ENCODE data around the gene TIMM17A.
"Not testable (repeated sequence)": the region's sequence is repeated elsewhere in the genome, so short reads cannot be mapped to it uniquely, and the experiment has no call there.

TIMM17A gene

DNA sequence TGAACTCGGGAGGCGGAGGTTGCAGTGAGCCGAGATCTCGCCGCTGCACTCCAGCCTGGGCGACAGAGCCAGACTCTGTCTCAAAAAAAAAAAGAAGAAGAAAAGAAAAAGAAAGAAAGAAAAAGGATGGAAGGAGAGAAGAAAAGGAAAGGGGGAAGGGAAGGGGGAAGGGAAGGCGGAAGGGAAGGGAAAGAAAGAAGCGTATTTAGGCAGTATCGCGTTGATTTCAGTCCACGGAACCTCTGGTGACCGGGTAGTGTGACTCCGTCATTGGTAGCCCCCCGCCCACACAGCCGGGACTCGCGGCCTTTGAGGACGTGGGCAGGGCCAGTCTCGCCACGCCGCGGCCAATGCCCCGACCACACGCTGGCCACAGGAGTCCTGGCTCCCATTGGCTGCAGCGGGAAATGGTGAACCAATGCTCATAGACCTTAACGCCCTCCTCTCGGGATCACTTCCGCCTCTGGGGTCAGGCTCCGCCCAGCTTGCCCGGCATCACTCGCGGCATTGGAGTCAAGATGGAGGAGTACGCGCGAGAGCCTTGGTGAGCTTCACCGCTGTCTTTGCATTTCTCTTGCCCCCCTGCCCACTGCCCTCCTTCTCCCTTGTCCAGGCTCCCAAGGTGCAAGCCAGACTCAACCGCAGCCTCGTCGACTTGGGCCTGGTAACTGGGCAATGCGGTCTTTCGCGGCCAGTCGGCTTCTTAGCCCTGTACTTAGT is at the start of gene TIMM17A:
Gene TIMM17A, plus strand, starts transcription at position 495 of the 720 bp plus-strand sequence. Its CDS starts 24 bp downstream, at position 519.
- DNase-seq: peak; percentile 92

- DNase-seq: no peak
These were observed 49.0 kb upstream of the TIMM17A start for GRCh38 chr1:201906336-201906735.

GRCh38 chr1:201907621-201908020 is 47.7 kb upstream of the TIMM17A start:
- DNase-seq: no peak

DNA sequence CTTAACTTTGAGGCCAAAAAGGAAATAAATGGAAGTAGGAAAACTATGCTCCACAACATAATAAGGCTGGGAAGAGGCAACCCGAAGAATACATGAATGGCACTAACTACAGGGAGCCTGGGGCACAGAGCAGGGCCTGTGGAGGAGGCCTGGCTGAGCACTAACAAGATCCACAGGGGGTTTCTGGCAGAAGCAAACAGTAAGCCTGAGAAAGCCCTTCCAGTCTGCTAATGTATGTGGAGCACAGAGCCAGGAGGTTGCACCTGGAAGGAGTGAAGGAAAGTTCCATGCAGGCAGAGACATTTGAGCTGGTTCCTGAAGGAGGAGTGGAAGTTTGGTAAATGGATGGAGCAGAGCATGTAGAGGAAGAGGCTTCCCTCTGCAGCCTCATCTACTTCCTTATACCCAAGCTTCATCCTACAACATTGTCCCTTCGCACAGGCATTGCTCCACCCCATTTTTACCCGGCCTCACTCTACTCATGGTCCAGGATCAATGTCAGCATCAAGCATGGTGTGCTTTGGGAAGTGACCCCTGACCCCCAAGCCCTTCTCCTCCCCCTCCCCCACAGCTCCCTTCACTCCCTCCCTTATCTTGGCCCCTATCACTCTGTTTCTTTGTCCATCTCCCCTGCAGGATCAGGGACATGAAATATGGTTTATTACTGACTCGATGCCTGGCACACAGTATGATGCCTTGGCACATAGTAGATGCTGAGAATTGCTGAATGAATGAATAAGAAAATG is 43.3 kb upstream of the TIMM17A start:
- no peak for DNase-seq

DNA sequence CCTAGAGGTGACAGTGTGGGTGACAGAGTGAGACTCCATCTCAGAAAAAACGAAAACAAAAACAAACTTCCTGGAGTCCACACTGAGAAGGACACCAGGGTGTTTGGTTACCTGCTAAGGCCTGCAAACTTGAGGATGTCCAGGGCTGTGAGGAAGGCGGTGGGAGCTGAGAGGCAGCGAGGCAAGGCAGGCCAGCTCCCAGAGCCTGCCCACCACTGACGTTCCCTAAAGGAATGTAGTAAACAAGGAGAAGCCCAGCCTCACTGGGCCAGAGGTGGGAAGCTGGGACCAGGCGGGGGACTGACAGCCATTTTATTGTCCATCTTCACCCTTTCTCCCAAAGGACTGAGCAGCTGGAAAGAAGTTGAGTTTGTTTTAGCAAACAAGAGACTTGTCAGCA is 42.5 kb upstream of the TIMM17A start:
- no peak for DNase-seq

- no peak for DNase-seq
These were observed 40.7 kb upstream of the TIMM17A start for GRCh38 chr1:201914456-201915235.

DNA sequence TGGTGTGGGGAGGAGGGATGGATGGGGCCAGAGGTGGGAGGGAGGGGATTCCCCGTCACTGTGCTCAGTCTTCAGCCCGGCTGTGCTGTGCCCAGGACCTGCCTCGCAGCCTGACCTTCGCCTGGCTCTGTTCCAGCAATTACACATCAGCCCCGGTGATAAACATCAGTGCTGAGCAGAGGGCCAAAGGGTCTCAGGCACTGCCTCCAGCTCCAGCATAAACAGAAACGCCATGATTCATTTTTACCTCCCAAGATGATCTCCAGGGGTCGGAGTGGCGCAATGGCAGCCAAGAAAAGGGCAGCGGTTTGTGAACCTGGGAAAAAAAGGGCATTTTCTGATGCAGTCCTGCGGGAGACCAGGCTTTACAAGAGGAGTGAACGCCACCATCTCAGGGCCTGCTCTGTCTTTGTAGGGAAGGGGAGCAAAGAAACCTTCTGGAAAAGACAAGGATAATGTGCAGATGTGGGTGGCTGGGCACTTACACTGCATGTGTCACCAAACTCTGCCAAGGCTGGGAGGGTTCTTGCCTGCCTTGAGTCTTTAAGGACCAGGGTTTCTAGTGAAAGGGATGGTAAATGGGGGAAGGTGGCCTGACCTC is 38.6 kb upstream of the TIMM17A start:
- DNase-seq: no peak

DNA sequence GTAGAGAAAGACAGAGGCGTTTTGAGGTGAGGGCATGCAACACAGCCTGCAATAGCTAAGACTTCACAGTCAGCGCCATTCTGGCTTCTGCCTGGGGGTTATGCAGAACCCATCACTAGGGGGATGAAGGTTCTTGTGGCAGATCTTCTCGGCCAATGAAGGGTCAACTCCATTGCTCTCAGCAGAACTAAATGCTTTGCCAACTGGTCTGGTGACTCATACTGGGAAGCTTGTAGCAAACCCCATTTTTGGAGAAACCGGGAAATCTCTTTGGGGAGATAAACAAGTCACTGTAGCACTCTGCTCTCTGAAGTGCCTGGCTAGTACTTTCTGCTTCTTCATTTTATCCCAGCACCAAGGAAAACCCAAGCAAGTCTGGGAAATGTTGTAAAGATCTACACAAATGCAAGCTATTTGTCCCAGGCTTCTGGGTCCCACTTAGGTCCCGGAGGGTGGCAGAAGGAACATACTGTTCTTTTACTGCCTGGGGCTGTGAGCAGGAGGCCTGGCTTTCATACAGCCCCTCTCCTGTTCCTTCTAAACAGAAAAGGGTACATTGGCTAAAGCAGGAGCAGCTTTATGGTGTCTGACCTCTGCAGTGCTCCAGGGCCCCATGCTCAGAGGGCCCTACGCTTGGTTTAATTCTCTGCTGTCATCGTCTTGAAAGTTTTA is 37.8 kb upstream of the TIMM17A start:
- no peak for DNase-seq

DNA sequence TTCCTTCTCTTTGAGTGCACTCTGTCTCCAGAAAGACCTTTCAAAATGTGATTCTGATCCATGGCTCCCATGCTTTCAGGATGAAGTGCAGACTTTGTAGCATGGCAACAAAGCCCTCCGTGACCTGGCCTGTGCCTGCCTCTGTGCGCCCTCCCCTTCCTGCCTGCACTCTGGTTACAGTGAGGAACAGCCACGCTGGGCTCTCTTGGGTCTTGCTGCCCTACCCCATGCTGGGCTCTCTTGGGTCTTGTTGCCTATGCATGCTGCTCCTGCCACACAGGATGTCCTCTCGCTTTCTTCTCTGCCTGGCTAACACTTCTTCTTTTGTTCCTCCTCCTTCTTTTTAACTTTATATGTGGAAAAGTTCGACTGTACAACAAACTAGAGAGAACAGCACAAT is 37.0 kb upstream of the TIMM17A start:
- DNase-seq: no peak

DNA sequence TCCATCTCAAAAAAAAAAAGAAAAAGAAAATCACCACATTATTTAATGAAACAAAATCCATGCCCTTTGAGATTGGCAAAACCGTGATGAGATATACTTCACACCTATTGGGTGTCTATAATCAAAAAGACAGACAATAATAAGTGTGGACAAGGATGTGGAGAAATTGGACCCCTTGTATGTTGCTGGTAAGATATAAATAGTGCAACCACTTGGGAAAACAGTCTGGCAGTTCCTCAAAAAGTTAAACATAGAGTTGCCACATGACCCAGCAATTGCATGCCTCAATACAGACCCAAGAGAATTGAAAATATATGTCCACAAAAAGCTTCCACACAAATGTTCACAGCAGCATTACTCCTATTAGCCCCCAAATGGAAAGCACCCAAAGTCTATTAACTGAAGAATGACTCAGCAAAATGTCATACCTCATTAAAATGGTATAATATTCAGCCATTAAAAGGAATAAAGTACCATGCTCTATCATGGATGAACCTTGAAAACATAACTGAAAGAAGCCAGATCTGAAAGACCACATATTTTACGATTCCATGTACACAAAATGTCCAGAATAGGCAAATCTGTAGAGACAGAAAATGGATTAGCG is 33.2 kb upstream of the TIMM17A start:
- DNase-seq: no peak

- DNase-seq: no peak
These were observed 30.1 kb upstream of the TIMM17A start for GRCh38 chr1:201925301-201925567.

- no peak for DNase-seq
These were observed 29.2 kb upstream of the TIMM17A start for GRCh38 chr1:201925981-201926645.

DNA sequence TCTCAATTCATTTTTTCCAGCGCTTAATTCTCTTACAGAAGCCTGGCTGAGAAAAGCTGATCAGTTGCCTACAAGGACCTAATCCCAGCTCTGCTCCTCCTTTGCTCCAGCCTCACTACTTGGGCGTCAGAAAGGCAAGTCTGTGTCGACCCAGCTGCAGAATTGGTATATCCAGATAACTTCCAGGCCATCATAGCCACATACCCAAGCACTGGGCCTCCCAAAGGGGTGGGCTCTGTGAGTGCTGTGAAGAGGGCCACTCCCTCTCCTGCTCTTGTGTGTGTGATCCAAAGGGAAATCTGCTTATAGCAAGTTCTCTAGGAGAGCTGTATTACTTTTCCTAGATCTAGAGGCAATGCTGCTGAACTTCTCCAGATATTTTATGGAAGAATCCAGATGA is 27.0 kb upstream of the TIMM17A start:
- DNase-seq: no peak

GRCh38 chr1:201930137-201930536 is 25.2 kb upstream of the TIMM17A start:
- no peak for DNase-seq

GRCh38 chr1:201930803-201931202 is 24.5 kb upstream of the TIMM17A start:
- no peak for DNase-seq

DNA sequence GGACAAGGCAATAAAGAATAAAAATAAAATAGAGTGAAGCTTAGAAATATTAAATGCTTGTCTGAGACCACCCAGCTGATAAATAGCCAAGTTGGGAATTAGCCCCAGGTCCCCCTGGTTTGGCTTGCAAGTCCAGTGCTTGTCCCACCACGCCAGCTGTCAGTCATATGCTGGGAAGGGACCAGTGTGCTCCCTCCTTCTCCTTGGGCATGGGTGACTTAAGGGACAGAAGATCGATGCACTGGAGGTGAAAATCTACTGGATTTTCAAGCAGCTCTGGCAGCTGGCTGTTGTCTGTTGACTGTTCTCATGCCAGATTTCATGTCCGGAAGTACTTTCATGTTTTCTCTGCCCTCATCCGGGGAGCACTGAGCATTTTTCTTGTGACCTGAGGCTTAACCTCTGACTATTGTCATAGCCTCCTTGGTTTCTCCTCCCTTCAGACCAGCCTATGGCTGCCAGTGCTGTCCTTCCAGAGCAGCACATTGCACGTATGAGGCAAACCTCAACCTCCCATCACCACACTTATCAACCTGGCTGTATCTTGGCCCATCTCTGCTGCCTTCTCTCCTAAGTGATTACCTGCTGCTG is 21.4 kb upstream of the TIMM17A start:
- no peak for DNase-seq

DNA sequence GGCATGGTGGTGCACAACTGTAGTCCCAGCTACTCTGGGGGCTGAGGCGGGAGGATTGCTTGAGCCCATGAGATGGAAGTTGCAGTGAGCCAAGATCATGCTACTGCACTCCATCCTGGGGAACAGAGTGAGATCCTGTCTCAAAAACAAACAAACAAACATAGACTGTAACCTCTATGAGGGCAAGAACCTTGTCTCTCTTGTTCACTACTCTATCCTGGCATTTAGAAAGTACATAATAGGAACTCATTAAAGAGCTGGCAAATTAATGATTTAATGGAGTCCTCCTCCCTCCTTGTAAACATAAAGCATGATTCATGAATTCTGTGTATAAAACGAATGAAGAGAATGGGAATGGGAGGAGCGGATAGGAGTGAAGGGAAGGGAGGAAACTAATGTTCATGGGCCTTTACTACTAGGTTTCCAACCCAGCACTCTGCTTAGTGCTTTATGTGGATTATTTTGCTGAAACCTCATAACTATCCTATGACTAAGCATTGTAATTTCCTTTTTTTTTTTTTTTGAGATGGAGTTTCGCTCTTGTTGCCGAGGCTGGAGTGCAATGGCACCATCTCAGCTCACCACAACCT is 17.6 kb upstream of the TIMM17A start:
- no peak for DNase-seq

- no peak for DNase-seq
These were observed 16.8 kb upstream of the TIMM17A start for GRCh38 chr1:201938440-201939035.

DNA sequence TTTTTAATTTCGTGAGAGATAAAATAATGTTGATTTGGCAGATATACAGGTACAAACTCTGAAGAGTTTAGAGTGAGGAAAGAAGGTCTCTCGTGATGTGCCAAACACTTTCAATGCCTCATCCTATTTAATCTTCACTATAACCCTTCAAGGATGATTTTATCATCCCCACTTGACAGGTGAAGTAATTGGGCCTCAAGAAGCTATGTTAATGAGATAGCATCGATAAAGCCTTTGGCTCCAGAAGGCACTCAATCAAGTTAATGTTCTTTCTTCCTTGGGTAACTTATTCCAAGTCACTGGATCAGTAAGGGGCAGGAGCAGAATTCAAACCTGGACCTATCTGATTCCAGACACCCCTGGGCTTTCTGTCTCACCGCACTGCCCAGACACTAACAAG is 16.2 kb upstream of the TIMM17A start:
- DNase-seq: no peak

DNA sequence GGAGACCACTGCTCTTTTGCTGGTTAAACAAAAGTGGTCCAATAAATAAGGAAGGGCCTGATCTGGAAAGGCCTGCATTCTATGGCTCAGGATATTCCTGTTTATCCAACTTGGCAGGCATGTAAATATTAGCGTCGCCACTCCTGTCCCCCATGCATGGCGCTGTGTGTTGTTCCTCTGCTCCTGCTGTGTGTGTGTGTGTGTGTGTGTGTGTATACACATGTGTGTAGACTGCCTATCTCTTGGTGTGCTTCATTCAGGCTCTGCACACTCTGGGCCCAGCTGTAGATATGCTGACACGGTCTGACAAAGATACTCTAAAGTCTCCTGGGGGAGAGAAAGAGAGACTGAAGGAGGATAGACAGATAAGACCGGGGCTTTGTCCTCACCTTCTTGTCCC is 15.7 kb upstream of the TIMM17A start:
- no peak for DNase-seq

DNA sequence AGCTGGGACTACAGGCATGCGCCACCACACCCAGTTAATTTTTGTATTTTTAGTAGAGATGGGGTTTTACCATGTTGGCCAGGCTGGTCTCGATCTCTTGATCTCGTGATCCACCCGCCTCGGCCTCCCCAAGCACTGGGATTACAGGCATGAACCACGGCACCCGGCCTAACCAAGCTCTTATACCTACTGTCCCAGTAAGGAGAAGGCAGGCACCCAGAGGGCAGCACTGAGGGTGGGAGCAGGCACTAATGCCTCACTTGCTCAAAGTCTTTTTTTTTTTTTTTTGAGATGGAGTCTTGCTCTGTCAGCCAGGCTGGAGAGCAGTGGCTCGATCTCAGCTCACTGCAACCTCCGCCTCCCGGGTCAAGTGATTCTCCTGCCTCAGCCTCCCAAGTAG is 15.0 kb upstream of the TIMM17A start:
- not testable (repeated sequence) for DNase-seq
